ENCODE data around the gene BAZ2A.

DNA sequence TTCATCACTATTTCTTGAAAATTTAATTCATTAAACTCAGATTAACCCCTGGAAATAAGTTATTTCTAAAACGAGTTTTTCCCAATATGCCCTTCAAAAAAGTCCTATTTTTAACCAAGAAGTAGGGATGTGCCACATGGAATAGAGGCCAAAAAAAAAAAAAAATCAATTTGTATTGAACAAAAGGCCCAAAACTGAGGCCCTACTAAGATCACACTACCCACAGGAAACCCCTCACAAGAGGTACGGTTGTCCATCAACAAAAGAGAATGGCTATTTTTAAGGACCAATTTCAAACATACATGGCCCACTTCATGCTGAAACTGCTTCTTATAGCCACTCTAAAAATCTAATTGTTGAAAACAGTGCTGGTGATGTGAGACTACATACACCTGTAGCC is 7.5 kb upstream of the BAZ2A start:
- TF ChIP-seq JUNB (IDR thresholded peaks at IDR 0.05; ENCODE audit: unreplicated experiment) (no peak), CREB1 (CRISPR knock-in tag; IDR thresholded peaks at IDR 0.05; ENCODE audit: low read depth) (no peak), EZH2 (IDR thresholded peaks at IDR 0.05; ENCODE audit: low read depth, unreplicated experiment) (no peak), EZH2phosphoT487 (IDR thresholded peaks at IDR 0.05; ENCODE audit: unreplicated experiment) (no peak), POLR2AphosphoS5 (IDR thresholded peaks at IDR 0.05; ENCODE audit: low read depth) (no peak), ZNF331 (CRISPR knock-in tag; IDR thresholded peaks at IDR 0.05; ENCODE audit: low read depth) (no peak), NANOG (IDR thresholded peaks at IDR 0.05; ENCODE audit: borderline replicate concordance) (no peak), REST (IDR thresholded peaks at IDR 0.05; ENCODE audit: unreplicated experiment) (no peak), ETS1 (IDR thresholded peaks at IDR 0.05) (no peak), STAT1 (IDR thresholded peaks at IDR 0.05; ENCODE audit: unreplicated experiment) (no peak)
- TF ChIP-seq, protein P1, sequence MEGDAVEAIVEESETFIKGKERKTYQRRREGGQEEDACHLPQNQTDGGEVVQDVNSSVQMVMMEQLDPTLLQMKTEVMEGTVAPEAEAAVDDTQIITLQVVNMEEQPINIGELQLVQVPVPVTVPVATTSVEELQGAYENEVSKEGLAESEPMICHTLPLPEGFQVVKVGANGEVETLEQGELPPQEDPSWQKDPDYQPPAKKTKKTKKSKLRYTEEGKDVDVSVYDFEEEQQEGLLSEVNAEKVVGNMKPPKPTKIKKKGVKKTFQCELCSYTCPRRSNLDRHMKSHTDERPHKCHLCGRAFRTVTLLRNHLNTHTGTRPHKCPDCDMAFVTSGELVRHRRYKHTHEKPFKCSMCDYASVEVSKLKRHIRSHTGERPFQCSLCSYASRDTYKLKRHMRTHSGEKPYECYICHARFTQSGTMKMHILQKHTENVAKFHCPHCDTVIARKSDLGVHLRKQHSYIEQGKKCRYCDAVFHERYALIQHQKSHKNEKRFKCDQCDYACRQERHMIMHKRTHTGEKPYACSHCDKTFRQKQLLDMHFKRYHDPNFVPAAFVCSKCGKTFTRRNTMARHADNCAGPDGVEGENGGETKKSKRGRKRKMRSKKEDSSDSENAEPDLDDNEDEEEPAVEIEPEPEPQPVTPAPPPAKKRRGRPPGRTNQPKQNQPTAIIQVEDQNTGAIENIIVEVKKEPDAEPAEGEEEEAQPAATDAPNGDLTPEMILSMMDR (conservative IDR thresholded peaks at IDR 0.05; ENCODE audit: low read depth in 2 of 2) = no peak
